Panc1 (cell line): Measurements from ENCODE around the gene C2orf76. TPM values are rescaled to one million over a fixed set of nuclear protein-coding genes. Genes with fewer than 3 reads are reported as not detected.

Source experiments
- ATAC-seq: fragments of 200-7000 bp; cut with Tn5 transposase; 2 replicates; pipeline ENCODE4 v1.9.1; 2020; ENCODE audit warnings: mild to moderate bottlenecking, moderate library complexity
- BruUV-seq: library from RNA; stranded (reverse); fragments of 400-500 nt; replicated peaks from 2 replicates; lab custom pipeline; 2021; lab: Mats Ljungman, UMichigan
- CTCF ChIA-PET: fragments of 300-600 bp; sonication (Branson Sonifier 250); formaldehyde crosslinking; loops from one replicate; lab custom pipeline; 2022; ENCODE audit warnings: antibody characterized with exemption; lab: Charles Lee
- POLR2A ChIA-PET: fragments of 300-600 bp; sonication (Branson Sonifier 250); formaldehyde crosslinking; loops from one replicate; lab custom pipeline; 2022; ENCODE audit warnings: antibody characterized with exemption; lab: Charles Lee
- DNase-seq: peaks from one replicate; pipeline ENCODE4 v3.0.0-alpha.2; 2010; ENCODE audit warnings: low read depth, low spot score
- H3K27ac ChIP-seq: 2 replicates; pipeline ENCODE4 v1.5.1; 2011; ENCODE audit warnings: mild to moderate bottlenecking, low read length, inconsistent platforms
- H3K27me3 ChIP-seq: fragments of 200-500 bp; sonication (Bioruptor generic); 2 replicates; pipeline ENCODE4 v1.6.0; 2014; ENCODE audit warnings: low read length, inconsistent platforms; ENCODE audit not compliant: control insufficient read depth, insufficient read depth
- H3K36me3 ChIP-seq: fragments of 200-500 bp; sonication (Bioruptor generic); 2 replicates; pipeline ENCODE4 v1.5.1; 2014; ENCODE audit warnings: inconsistent platforms, mild to moderate bottlenecking, low read length, moderate library complexity; ENCODE audit not compliant: control insufficient read depth, insufficient read depth
- H3K4me1 ChIP-seq: 2 replicates; pipeline ENCODE4 v1.5.1; 2011; ENCODE audit warnings: inconsistent platforms, mild to moderate bottlenecking, low read length, moderate library complexity; ENCODE audit not compliant: control insufficient read depth, insufficient read depth
- H3K4me3 ChIP-seq, 2 experiments: 2 replicates each; pipeline ENCODE4 v1.5.1; 2011 to 2012; ENCODE audit warnings: low read depth in 2 of 2, low read length in 2 of 2, mild to moderate bottlenecking in 2 of 2, inconsistent platforms in 1 of 2, moderate library complexity in 1 of 2
- H3K9me3 ChIP-seq: fragments of 200-500 bp; sonication (Bioruptor generic); 2 replicates; pipeline ENCODE4 v1.5.1; 2014; ENCODE audit warnings: low read depth, mild to moderate bottlenecking, inconsistent platforms, low read length, moderate library complexity; ENCODE audit not compliant: control insufficient read depth, insufficient read depth
- POLR2AphosphoS5 ChIP-seq: IDR thresholded peaks from 2 replicates; pipeline ENCODE4 v1.6.1; 2012; ENCODE audit warnings: mild to moderate bottlenecking, low read depth, low read length, moderate library complexity
- SIN3A ChIP-seq: IDR thresholded peaks from 2 replicates; pipeline ENCODE4 v1.6.1; 2012; ENCODE audit warnings: low read depth, mild to moderate bottlenecking, low read length, moderate library complexity, borderline replicate concordance; ENCODE audit not compliant: insufficient read depth
- TCF7L2 ChIP-seq: IDR thresholded peaks from 2 replicates; pipeline ENCODE4 v1.6.1; 2011; ENCODE audit warnings: mild to moderate bottlenecking, low read depth, low read length, inconsistent platforms
- in situ Hi-C: cut with HindIII; loops from 2 replicates; pipeline ENCODE4 v1.10.0; 2016; ENCODE audit warnings: low sequenced_read_pairs, low pct_unique_long_range_greater_than_20kb
- intact Hi-C: fragments of 100-400 bp; cut with micrococcal nuclease; formaldehyde crosslinking; loops from one replicate; pipeline ENCODE4 v1.10.0; 2022; ENCODE audit not compliant: unreplicated experiment
- total RNA-seq: library from RNA; stranded (reverse); gene quantifications from one replicate; pipeline ENCODE4 v1.2.1, GENCODE V29; 2021; ENCODE audit not compliant: unreplicated experiment
- TF ChIP-seq, protein P1 (sequence below), 2 experiments: IDR thresholded peaks; 2 replicates each; pipeline ENCODE4 v1.6.1; 2011 to 2012; ENCODE audit warnings: low read depth in 2 of 2, control low read depth in 1 of 2, low read length in 1 of 2, mild to moderate bottlenecking in 1 of 2, moderate library complexity in 1 of 2; ENCODE audit not compliant: insufficient read depth in 1 of 2
- TF ChIP-seq, protein P2 (sequence below): fragments of 450-650 bp; IDR thresholded peaks from 2 replicates; pipeline ENCODE4 v1.5.1; 2017; ENCODE audit warnings: mild to moderate bottlenecking

The C2orf76 gene
- total RNA-seq, 1 experiment from 2014 or later, result 22.7 TPM

DNA sequence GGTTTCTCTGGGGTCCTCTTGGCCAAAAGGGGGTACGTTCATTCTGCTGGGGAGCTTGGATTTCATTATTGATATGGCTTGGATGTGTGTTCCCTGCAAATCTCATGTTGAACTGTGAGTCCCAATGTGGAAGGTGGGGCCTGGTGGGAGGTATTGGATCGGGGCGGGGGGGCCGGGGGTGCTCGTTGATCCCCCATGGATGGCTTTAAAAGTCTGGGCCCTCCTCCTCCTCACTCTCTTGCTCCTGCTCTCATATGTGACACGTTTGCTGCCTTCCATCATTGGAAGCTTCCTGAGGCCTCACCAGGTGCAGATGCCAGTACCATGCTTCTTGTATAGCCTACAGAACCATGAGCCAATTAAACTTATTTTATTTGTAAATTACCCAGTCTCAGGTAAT is 11.9 kb upstream of the C2orf76 start:
- TF ChIP-seq, protein P1, sequence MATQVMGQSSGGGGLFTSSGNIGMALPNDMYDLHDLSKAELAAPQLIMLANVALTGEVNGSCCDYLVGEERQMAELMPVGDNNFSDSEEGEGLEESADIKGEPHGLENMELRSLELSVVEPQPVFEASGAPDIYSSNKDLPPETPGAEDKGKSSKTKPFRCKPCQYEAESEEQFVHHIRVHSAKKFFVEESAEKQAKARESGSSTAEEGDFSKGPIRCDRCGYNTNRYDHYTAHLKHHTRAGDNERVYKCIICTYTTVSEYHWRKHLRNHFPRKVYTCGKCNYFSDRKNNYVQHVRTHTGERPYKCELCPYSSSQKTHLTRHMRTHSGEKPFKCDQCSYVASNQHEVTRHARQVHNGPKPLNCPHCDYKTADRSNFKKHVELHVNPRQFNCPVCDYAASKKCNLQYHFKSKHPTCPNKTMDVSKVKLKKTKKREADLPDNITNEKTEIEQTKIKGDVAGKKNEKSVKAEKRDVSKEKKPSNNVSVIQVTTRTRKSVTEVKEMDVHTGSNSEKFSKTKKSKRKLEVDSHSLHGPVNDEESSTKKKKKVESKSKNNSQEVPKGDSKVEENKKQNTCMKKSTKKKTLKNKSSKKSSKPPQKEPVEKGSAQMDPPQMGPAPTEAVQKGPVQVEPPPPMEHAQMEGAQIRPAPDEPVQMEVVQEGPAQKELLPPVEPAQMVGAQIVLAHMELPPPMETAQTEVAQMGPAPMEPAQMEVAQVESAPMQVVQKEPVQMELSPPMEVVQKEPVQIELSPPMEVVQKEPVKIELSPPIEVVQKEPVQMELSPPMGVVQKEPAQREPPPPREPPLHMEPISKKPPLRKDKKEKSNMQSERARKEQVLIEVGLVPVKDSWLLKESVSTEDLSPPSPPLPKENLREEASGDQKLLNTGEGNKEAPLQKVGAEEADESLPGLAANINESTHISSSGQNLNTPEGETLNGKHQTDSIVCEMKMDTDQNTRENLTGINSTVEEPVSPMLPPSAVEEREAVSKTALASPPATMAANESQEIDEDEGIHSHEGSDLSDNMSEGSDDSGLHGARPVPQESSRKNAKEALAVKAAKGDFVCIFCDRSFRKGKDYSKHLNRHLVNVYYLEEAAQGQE (IDR thresholded peaks at IDR 0.05; ENCODE audit: insufficient read depth in 1 of 2, low read depth in 2 of 2, low read length in 1 of 2), result no peak
- TF ChIP-seq SIN3A (no peak), POLR2AphosphoS5 (no peak), TCF7L2 (no peak)
- TF ChIP-seq, protein P2, sequence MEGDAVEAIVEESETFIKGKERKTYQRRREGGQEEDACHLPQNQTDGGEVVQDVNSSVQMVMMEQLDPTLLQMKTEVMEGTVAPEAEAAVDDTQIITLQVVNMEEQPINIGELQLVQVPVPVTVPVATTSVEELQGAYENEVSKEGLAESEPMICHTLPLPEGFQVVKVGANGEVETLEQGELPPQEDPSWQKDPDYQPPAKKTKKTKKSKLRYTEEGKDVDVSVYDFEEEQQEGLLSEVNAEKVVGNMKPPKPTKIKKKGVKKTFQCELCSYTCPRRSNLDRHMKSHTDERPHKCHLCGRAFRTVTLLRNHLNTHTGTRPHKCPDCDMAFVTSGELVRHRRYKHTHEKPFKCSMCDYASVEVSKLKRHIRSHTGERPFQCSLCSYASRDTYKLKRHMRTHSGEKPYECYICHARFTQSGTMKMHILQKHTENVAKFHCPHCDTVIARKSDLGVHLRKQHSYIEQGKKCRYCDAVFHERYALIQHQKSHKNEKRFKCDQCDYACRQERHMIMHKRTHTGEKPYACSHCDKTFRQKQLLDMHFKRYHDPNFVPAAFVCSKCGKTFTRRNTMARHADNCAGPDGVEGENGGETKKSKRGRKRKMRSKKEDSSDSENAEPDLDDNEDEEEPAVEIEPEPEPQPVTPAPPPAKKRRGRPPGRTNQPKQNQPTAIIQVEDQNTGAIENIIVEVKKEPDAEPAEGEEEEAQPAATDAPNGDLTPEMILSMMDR, result no peak
- ATAC-seq (no peak), DNase-seq (no peak)
- Histone ChIP-seq H3K4me3 (no peak overlapping the region), H3K36me3 (no peaks in the 10 kb centered on the region), H3K27me3 (no peaks in the 10 kb centered on the region), H3K27ac (no peak overlapping the region), H3K9me3 (no peaks in the 10 kb centered on the region), H3K4me1 (no peaks in the 10 kb centered on the region)
- ChIA-PET CTCF (no interaction called here), POLR2A (interaction anchor here (0.8 kb wide), 1 partner anchor 12 kb away, joined by 3 read pairs; the partner anchor contains the start of genes C2orf76 and DBI)
- in situ Hi-C loops, result no loop called here
- no TSS peak for BruUV-seq
- intact Hi-C loops, result no loop called here

DNA sequence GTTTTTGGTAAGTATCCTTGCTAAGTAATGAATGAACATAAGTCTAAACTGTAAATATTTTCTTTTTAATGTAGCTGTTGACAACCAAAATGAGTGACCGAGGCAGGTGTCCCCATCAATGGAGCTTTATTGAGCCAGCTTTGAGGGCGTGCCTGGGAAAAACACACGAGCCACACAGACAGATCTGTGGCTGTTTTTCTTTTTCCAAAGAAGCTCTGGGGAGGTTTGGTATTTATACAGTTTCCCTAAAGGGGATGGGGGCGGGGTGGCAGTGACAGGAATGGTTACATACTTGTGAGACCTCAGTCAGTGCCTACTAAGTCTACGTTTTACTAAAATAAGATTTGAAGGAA is 11.3 kb upstream of the C2orf76 start:
- Histone ChIP-seq H3K27me3 (no peaks in the 10 kb centered on the region), H3K4me3 (no peak overlapping the region), H3K4me1 (no peaks in the 10 kb centered on the region), H3K36me3 (no peaks in the 10 kb centered on the region), H3K27ac (no peak overlapping the region), H3K9me3 (no peaks in the 10 kb centered on the region)
- ChIA-PET POLR2A (interaction anchor here (0.8 kb wide), 1 partner anchor 11 kb away, joined by 3 read pairs; the partner anchor contains the start of genes C2orf76 and DBI), CTCF (no interaction called here)
- no peak for ATAC-seq
- no TSS peak for BruUV-seq
- TF ChIP-seq, protein P2, result no peak
- TF ChIP-seq, protein P1 (IDR thresholded peaks at IDR 0.05; ENCODE audit: insufficient read depth in 1 of 2, low read depth in 2 of 2, low read length in 1 of 2), result no peak
- no peak for TF ChIP-seq POLR2AphosphoS5
- TF ChIP-seq TCF7L2, result no peak
- no peak for TF ChIP-seq SIN3A
- DNase-seq, result no peak
- in situ Hi-C loops (no loop called here), intact Hi-C loops (no loop called here)
